IMR-90 (cell line): ENCODE data around the gene GZMB.

Experiments used
- CHD1 ChIP-seq: IDR thresholded peaks from 2 replicates; pipeline ENCODE4 v1.6.1; 2012; ENCODE audit warnings: low read depth, low read length, improper control_type of control experiment
- CTCF ChIP-seq: conservative IDR thresholded peaks from 2 replicates; pipeline ENCODE4 v1.5.1; 2012; ENCODE audit warnings: mild to moderate bottlenecking, low read depth, low read length, improper control_type of control experiment
- POLR2A ChIP-seq: IDR thresholded peaks from 2 replicates; pipeline ENCODE4 v1.6.1; 2012; ENCODE audit warnings: mild to moderate bottlenecking, low read depth, low read length
- RAD21 ChIP-seq: IDR thresholded peaks from 2 replicates; pipeline ENCODE4 v1.6.1; 2012; ENCODE audit warnings: low read length, improper control_type of control experiment
- RFX5 ChIP-seq: IDR thresholded peaks from 2 replicates; pipeline ENCODE4 v1.8.0; 2012; ENCODE audit warnings: low read depth, mild to moderate bottlenecking, low read length, moderate library complexity
- USF2 ChIP-seq: fragments of 150-350 bp; IDR thresholded peaks from 2 replicates; pipeline ENCODE4 v1.6.1; 2017; ENCODE audit warnings: mild to moderate bottlenecking, antibody characterized with exemption, low read length, low read depth

- TF ChIP-seq CTCF (no peak), RFX5 (no peak), POLR2A (no peak), USF2 (no peak), CHD1 (no peak), RAD21 (no peak)
Observed at GRCh38 chr14:24673534-24674203, 39.7 kb upstream of the GZMB start.
